ENCODE results near the gene TDP1. TPM values are rescaled to one million over a fixed set of nuclear protein-coding genes. Genes with fewer than 3 reads are reported as not detected.
A peak's percentile ranks its signal among the peaks of the same experiment; 100 is the strongest.

TDP1 gene
- total RNA-seq, 1 donor from 2014 or later, result 10.8 TPM

DNA sequence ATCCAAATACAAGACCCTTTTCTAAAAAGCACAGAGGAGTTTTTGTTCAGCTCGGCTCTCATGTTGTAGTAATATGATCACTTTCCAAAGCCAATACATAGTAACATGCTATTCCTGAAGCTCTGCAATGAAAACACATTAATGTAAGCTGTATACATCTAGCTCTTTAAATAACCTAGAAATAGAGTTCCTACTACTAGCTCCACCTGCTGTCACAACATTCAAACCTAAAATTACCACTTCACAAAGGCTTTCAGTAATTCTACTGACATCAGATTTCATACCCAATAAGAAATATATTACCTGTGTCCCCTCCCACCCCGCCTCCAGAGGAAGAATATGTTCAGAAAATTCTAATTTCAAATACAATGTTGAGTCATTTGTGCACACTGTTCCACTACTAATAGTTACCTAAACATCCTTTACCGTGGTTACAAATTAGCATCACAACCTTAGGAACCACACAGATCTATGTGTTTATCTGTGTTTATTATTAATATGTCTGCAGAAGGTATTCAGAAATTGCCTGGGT is 19.0 kb upstream of the TDP1 start:
- H3K9me3 ChIP-seq, result no peaks in the 10 kb centered on the region
- H3K4me1 ChIP-seq, result no peaks in the 10 kb centered on the region
- no peaks in the 10 kb centered on the region for H3K27me3 ChIP-seq
- TF ChIP-seq, protein P1, sequence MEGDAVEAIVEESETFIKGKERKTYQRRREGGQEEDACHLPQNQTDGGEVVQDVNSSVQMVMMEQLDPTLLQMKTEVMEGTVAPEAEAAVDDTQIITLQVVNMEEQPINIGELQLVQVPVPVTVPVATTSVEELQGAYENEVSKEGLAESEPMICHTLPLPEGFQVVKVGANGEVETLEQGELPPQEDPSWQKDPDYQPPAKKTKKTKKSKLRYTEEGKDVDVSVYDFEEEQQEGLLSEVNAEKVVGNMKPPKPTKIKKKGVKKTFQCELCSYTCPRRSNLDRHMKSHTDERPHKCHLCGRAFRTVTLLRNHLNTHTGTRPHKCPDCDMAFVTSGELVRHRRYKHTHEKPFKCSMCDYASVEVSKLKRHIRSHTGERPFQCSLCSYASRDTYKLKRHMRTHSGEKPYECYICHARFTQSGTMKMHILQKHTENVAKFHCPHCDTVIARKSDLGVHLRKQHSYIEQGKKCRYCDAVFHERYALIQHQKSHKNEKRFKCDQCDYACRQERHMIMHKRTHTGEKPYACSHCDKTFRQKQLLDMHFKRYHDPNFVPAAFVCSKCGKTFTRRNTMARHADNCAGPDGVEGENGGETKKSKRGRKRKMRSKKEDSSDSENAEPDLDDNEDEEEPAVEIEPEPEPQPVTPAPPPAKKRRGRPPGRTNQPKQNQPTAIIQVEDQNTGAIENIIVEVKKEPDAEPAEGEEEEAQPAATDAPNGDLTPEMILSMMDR (IDR thresholded peaks at IDR 0.05), result no peak
- TF ChIP-seq POLR2A (IDR thresholded peaks at IDR 0.05) (no peak), POLR2AphosphoS5 (IDR thresholded peaks at IDR 0.05; ENCODE audit: insufficient read depth in 1 of 2, low read depth in 1 of 2) (no peak)
- intact Hi-C loops (cut with DNase I), result no loop called here
- DNase-seq (ENCODE audit: extremely low spot score in 2 of 2), result no peak
- no peaks in the 10 kb centered on the region for H3K36me3 ChIP-seq
- H3K27ac ChIP-seq, result no peak overlapping the region
- H3K4me3 ChIP-seq, result no peak overlapping the region

DNA sequence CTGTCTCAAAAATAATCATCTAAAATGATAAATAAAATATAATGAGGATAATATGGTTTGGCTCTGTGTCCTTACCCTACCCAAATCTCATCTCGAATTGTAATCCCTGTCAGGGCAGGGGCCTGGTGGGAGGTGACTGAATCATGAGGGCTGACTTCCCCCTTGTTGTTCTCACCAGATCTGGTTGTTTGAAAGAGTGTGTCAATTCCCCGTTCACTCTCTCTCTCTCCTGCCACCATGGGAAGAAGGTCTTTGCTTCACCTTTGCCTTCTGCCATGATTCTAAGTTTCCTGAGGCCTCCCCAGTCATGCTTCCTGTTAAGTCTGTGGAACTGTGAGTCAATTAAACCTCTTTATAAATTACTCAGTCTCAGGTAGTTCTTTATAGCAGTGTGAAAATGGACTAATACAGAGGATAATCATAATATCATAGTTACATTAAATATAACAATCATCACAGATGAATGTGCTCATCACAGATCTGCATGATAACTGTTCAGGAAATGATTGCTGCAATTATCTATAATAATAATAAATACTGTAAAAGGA is 13.8 kb upstream of the TDP1 start:
- no peak for TF ChIP-seq POLR2AphosphoS5 (IDR thresholded peaks at IDR 0.05; ENCODE audit: insufficient read depth in 1 of 2, low read depth in 1 of 2)
- no peak for TF ChIP-seq POLR2A (IDR thresholded peaks at IDR 0.05)
- TF ChIP-seq, protein P1 (IDR thresholded peaks at IDR 0.05), result no peak
- Histone ChIP-seq H3K4me3 (no peak overlapping the region), H3K36me3 (no peaks in the 10 kb centered on the region), H3K27ac (no peak overlapping the region), H3K27me3 (no peaks in the 10 kb centered on the region), H3K9me3 (no peaks in the 10 kb centered on the region), H3K4me1 (no peaks in the 10 kb centered on the region)
- DNase-seq (ENCODE audit: extremely low spot score in 2 of 2), result no peak
- intact Hi-C loops (cut with DNase I), result no loop called here

DNA sequence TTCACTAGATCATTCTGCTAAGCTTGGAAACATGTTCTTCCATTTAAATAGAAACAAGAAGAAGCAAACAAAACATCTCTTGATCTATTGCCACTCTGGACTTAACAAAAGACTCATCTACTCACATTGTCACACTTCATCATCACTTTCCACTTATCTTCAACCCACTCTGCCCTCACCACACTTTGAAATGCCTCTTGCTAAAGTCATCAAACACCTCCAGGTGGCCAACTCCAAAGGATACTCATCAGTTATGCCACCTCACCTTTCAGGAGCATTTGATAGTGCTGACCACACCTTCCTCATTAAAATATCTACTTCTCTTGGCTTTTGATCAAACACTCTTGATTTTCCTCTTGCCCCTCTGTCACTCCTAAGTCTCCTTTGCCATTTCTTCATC is 8.4 kb upstream of the TDP1 start:
- no peak overlapping the region for H3K27ac ChIP-seq
- TF ChIP-seq, protein P1 (IDR thresholded peaks at IDR 0.05), result no peak
- no peak for TF ChIP-seq POLR2A (IDR thresholded peaks at IDR 0.05)
- no peak overlapping the region for H3K4me3 ChIP-seq
- intact Hi-C loops (cut with DNase I), result no loop called here
- no peaks in the 10 kb centered on the region for H3K36me3 ChIP-seq
- no peaks in the 10 kb centered on the region for H3K27me3 ChIP-seq
- DNase-seq (ENCODE audit: extremely low spot score in 2 of 2), result no peak
- H3K9me3 ChIP-seq, result no peaks in the 10 kb centered on the region
- H3K4me1 ChIP-seq, result no peaks in the 10 kb centered on the region

DNA sequence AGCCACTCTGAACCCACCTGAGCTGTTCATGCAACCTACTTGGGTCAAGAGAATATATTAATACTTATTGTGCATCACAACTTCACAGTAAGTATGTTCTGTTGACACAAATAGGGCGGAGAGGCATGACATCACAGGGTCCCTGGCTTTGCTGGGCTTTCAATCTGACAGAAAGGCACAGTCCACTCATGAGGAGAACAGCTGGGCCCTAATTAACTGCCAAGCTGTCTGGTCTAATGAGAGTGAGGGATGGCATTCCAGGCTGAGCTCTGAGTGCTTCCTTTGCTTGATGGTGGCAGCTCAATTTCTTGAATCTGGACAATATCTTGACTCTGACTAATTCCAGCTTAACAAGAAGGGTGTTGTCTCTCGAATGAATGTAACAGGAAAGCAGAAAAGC is 3.2 kb upstream of the TDP1 start:
- peaks cover 22% of the 10 kb centered on the region for H3K4me1 ChIP-seq
- intact Hi-C loops (cut with DNase I), result no loop called here
- no peaks in the 10 kb centered on the region for H3K27me3 ChIP-seq
- H3K27ac ChIP-seq, result no peak overlapping the region
- H3K4me3 ChIP-seq, result no peak overlapping the region
- no peaks in the 10 kb centered on the region for H3K36me3 ChIP-seq
- TF ChIP-seq POLR2AphosphoS5 (IDR thresholded peaks at IDR 0.05; ENCODE audit: insufficient read depth in 1 of 2, low read depth in 1 of 2) (no peak), POLR2A (IDR thresholded peaks at IDR 0.05) (no peak)
- TF ChIP-seq, protein P1 (IDR thresholded peaks at IDR 0.05), result no peak
- no peaks in the 10 kb centered on the region for H3K9me3 ChIP-seq
- DNase-seq (ENCODE audit: extremely low spot score in 2 of 2), result no peak

DNA sequence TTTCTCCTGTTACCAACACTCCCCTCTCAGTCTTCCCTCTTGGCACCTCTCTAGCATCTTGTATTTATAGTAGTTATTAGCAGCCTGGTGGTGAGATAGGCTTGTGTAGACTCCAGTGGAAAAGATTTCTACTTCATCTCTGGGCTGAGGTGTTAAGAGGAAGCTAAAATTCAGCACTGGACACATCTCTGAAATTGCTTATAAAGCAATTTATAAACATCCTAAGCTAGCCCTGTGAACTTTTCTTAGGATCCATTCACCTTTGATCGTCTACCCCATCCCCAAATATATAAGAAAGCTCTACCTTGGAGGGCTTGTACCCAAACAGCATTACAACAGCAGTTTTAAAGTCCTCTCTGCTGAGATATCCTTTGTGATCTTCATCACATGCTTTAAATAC is 2.1 kb upstream of the TDP1 start:
- Histone ChIP-seq H3K9me3 (no peaks in the 10 kb centered on the region), H3K36me3 (no peaks in the 10 kb centered on the region), H3K27me3 (no peaks in the 10 kb centered on the region), H3K4me3 (peak overlapping the region in 1 of 2 donors; percentile 78), H3K27ac (no peak overlapping the region), H3K4me1 (peaks cover 22% of the 10 kb centered on the region)
- TF ChIP-seq POLR2A (IDR thresholded peaks at IDR 0.05), result no peak
- TF ChIP-seq, protein P1 (IDR thresholded peaks at IDR 0.05), result no peak
- no peak for TF ChIP-seq POLR2AphosphoS5 (IDR thresholded peaks at IDR 0.05; ENCODE audit: insufficient read depth in 1 of 2, low read depth in 1 of 2)
- intact Hi-C loops (cut with DNase I), result no loop called here
- DNase-seq (ENCODE audit: extremely low spot score in 2 of 2), result no peak

All from vagina (tissue), 2 donors.